ENCODE data around the gene FHOD3.
A peak's percentile ranks its signal among the peaks of the same experiment; 100 is the strongest.

The FHOD3 gene

DNA sequence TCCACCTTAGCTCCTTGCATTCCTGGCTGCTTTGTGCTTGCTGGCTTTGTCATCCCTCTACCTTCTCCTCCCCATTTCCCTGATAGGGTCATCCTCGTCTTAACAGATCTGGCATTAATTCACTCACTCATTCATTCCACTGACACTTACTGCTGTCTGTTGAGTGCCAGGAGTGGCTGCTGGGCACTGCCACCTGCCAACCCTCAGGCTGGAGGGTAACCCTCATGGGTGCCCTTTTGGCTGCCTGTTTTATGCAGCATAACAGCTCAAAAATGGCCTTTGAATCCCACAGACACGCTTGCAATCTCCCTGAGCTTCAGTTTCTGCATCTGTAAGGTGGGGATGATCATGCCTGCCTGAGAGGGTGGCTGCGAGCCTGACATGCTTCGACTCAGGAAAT lies 25.2 kb downstream of the FHOD3 start:
- DNase-seq (ENCODE audit: low read depth in 2 of 2) = no peak

DNA sequence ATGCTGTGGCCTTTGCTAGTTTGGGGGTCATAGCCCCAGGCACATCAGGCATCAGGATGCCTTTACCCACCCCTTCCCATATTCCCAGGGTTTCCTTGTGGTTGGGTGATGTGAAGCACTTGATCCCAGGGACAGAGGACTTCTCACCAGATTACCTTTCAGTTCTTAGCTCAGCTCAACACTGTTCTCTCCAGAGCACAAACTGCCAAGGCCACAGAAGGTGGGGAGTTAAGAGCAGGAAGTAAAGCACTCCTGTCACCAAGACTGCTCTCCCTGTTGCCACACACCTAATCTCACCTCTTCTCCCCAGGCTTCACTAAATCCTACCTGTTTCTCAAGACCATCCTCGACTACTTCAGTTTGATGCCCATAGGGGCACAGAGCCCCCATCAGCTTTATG lies 25.9 kb downstream of the FHOD3 start:
- no peak for DNase-seq (ENCODE audit: low read depth in 2 of 2)

DNA sequence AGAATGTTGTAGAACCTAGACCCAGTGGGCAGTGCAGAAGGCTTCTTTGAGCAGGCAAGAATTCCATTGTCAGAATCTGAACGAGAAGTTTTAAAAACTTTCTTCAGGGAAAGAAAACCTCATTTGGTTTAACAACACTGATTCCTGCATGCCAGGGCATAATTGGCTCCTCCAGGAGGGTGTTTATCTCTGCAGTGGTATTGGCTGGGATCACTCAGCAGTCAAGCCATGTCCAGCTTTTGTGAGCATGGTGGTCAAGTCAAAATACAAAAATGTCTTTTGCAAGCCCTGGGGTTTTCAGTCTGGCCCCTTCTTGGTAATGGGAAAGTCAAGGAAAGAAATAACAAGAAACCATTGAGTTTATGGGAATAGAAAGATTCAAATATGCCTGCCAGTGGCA lies 28.3 kb downstream of the FHOD3 start:
- DNase-seq (ENCODE audit: low read depth in 2 of 2) = no peak

DNA sequence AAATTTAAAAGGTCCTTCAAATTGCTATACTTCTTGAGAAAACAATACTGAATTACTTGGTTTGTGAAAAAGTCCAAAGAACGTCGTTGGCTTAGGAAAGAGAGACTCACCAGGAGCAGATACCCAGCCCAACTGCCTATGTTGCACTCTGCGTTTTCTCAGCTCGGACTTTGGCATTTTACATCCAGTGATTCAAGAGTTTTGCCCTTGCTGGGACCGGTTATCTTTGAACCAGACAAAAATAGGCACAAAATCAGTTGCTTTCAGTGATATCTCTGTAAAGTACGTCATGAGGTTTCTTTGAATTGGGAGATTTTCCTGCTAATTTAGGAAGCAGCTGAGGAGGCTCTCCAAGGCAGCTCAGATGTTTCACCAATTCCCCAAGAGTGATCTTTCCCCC lies 29.3 kb downstream of the FHOD3 start:
- DNase-seq (ENCODE audit: low read depth in 2 of 2) = no peak

DNA sequence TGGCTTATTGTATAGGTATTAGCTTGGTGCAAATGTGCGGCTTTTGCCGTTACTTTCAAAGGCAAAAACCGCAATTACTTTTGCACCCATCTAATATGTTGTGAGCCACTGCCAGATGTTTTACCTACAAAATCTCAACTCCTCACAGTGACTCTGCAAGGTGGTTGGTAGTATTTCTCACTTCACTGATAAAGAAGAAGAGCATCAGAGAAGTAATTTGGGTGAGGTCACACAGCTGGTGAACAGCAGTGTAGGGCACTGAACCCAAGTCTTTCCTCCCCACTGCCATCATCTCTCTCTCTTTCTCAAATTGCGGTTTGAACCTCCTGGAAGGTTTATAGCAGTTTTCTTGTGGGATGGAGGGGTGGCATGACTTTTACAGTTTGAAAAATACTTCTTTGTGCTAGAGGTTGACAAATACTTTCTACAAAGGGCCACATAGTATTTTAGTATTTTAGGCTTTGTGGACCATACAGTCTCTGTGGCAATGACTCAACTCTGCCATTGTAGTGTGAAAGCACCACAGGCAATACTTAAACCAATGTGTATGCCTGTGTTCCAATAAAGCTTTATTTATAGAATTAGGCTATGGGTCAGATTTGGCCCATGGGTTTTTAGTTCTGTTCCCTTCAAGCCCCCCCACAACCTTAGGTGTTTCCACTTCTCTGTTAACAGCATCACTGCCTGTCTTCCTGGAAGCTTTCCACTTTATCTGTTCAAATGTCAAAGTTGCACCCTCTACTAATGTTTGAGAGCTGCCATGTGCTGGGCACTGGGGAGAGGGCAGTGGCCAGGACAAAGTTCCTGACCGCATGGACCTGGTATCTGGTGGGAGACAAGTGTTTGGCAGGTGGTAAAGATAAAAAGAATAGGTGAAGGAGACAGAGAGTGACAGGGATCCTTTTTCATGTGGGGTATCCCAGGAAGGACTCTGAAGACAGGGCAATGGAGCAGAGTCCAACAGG lies 30.1 kb downstream of the FHOD3 start:
- no peak for DNase-seq (ENCODE audit: low read depth in 2 of 2)

DNA sequence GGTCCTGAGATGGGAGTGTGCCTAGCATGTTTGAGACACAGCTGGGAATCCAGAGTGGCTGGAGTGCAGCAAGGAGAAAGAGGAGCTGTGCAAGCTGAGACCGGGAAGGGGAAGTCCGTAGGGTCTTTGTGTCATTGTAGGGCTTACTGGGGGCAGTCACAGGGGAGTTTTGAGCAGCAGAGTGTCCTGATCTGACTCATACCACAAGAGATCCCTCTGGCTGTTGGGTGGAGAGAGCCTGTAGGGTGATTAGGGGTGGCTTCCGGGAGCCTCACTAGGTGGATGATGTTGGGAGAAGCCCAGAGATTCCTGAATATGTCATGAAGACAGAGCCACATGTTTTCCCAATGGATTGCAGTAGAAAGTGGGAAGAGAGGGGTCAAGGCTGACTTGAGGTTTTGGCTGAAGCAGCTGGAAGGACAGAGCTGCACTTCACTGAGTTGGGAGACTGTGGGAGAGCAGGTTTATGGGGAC lies 30.9 kb downstream of the FHOD3 start:
- DNase-seq (ENCODE audit: low read depth in 2 of 2) = no peak

DNA sequence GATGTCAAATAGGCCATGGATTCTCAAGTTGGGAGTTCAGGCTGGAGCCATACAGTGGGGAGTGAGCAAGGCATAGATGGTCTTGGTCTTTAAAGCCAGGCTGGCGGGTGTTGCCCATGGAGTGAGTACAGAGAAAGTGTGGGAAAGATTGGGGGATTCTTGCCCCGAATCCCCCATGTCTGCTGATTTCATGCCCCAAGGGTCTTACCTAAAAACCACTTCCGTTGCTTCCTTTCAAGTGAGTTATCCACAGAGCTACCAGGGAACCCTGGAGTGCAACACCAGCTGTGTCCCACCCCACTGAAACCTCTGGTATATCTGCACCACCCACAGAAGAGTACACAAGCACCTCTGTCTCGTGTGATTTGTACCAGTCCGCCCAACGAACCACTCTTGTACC lies 31.4 kb downstream of the FHOD3 start:
- DNase-seq (ENCODE audit: low read depth in 2 of 2) = no peak

DNA sequence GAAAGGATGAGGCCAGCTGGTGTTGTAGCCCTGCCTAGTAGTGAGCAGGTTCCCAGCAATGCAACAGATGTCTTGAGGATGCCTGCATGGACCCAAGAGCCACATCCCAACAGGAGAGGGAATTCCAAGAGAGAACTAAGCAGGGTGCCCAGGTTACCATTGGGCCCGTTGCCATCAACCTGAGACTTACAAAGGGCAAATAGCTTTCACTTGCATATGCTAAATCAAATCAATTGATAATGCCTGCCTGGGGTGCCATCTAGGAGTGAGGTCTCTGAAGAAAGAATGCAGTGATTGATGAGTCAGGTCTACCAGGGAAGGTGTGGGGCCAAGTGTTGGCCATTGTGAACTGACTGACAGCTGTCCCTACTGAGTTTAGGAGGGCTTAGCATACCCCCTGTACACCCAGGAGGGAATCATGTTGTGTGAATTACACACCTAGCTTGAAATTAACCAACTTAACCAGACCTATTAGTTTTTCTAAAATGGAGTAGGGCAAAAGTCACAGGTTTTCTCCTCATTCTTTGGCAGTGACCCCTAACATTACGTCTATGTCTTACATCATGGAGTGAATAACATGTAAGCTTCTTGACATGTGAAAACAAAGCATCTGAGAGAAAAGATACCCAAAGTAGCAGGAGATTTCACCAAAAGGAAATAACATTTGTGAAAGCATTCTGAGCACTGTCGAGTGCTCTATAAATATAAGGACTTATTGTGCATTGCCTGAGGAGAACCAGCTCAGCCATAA lies 32.3 kb downstream of the FHOD3 start:
- DNase-seq (ENCODE audit: low read depth in 2 of 2) = no peak

DNA sequence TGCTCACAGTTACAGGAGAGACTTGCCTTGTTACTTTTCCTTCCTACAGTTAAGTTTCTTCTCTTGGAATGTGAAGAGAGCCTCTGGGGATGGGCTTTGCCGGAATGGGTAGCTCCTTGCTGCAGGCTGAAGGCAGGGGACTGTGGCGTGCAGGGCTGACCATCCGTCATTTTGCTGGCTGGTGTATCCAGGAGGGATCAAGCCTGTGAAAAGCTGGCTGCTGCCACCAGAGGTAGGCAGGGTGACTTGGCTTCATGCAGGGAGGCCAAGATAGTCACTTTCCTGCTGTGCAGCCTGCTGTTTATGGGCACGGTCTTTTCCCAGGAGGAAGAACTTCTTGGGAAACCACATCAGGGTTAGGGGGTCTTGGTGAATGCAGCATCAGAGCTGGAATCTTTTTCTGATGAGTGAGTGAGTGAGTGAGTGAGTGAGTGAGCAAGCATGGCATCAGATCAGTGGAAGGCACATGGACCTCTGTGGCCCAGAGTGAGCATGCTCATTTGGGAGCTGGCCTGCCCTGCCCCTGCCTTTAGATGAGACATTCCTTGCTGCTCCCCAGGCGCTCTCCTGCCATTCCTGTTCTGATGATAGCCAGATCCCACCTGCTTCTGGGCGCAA lies 33.0 kb downstream of the FHOD3 start:
- no peak for DNase-seq (ENCODE audit: low read depth in 2 of 2)

DNA sequence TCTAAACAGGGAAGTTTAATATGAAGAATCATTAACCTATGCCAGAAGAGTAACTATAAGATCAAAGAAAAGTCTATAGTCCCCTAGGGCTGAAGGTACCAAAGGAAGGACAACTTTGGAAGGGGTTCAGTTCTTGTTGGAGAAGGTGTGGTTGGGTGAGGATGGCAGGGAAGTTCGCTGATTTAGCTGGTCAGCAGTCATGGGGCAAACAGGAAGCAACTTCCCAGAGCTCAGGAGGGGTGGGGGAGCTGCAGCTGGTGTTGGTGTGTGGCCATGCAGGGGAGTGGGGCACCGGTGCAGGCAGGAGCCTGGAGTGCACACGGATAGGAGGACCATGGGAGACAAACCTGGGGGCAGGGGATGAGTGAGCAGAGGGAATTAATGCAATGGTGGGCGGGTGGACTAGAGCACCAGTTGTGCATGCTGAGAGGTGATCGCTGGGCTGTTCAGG lies 34.0 kb downstream of the FHOD3 start:
- no peak for DNase-seq (ENCODE audit: low read depth in 2 of 2)

DNA sequence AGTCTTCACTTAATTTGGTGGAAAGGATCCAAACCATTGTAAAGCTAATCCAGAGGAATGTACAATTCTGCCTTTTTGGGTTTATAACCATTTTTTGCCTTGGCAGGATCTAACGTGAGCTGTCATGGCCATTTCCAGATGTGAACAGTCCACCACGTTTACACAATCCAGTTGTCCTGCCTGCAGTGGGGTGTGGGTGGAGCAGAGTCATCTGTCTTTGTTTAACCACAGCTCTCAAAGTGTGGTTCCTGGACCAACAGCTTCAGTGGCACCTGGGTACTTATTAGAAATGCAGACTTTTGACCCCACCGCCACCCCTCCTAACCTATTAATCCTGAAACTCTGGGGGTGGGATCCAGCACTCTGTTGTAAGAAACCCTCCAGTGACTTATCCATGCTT lies 35.9 kb downstream of the FHOD3 start:
- peak; percentile 67 for DNase-seq (ENCODE audit: low read depth in 2 of 2)

DNA sequence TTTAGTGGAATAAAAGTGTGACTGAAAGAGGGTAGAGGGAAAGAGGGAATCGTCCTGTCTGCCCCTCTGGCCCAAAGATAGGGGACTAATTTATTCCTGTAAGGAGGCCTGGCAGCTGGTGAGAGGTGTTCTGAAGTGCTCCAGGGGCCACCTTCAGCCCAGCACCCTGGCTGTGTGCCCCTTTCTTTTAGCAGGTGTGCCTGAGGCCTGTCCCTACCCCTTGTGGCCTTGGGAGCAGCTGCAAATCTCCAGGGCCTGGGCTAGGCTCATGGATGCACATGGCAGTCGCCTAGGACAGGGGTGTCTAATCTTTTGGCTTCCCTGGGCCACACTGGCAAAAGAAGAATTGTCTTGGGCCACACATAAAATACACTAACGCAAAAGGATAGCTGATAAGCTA lies 37.3 kb downstream of the FHOD3 start:
- DNase-seq (ENCODE audit: low read depth in 2 of 2) = no peak

DNA sequence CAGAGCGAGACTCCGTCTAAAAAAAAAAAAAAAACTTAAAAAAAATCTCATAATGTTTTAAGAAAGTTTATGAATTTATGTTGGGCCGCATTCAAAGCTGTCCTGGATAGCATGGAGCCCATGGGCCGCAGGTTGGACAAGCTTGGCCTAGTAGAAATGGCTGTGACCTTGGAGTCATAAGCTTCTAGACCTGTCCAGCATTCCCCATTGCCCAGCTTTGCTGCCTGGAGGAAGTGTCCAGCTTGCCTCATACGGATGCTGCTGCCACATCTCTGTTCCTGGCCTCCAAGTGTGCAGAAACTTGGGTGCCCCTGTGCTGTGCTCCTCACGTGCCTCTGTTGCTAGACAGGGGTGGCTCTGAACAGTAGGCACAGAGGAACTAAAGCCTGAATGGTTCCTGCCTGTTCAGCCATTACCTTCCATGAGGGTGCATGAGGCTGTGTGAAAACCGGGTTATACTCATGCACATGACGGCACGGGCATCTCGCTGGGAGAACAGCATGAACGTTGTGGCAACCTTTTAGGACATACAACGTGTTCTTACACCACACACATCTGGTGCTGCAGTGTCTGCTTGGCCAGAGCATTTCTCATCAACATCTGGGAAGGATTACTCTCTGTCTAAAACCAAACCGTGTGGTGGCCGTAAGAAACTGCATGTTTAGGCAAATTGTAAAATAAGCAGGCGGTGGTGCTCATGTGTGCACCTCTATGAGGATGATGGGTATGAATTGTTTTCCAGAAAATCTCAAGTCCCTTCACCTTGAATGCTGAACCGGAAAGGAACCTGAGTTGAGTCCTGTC lies 38.2 kb downstream of the FHOD3 start:
- peak; percentile 45 to 51 for DNase-seq (ENCODE audit: low read depth in 2 of 2)

DNA sequence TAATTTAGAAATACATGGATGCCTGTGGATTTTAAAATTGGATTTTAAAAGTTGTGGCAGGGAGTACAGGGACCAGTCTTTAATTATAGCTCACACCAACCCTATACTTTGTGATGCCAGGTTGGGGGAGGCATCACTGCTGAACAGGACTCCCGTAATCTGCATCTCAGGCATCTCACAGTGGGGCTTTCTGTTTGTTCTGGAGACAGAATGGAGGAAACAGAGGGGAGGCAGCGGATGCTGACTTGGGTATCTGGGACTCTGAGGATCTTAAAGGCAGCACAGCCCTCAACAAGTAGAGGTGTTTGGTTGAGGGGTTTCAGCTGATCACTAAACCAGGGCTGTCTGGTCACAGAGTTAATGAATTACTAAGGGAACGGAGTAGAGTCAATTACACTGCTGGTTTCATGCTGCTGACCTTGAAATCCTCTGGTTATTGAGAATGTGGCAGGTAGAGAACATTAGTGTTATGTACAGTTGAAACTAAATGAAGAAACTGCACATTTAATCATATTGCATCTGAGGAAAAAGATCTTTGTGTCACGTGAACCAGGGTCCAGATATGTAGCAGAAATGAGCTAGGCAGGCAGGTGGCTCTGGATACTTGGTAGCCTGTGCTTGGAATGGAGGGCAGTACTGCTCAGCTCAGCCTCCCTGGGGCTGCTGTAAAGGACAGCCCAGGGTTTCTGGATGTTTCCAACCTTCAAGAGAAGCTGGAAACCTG lies 40.3 kb downstream of the FHOD3 start:
- DNase-seq (ENCODE audit: low read depth in 2 of 2) = no peak

DNA sequence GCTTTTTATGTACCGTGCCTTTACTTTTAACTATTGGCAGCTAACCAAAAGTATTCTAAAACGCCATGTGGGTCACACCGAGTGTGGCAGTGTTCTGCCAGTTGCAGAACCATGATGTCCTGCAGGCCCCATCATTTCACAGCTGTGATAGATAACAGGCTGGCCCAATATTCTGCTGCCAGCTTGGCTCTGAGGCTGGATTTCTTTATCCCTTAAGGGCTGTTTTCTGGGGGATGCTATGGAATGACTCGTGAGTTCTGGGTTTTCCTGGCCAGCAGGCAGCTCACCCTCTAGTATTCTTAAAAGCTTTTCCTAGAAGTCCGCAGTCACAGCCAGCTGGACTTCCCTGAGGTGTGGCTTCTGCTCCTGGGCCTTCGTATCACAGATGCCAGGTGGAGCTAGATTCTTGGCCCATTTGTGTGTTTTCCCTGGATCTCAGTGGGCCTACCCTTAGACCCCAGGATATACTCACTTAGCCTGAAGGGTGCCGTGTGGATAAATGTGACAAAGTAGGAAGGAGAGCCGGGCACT lies 41.0 kb downstream of the FHOD3 start:
- DNase-seq (ENCODE audit: low read depth in 2 of 2) = no peak

DNA sequence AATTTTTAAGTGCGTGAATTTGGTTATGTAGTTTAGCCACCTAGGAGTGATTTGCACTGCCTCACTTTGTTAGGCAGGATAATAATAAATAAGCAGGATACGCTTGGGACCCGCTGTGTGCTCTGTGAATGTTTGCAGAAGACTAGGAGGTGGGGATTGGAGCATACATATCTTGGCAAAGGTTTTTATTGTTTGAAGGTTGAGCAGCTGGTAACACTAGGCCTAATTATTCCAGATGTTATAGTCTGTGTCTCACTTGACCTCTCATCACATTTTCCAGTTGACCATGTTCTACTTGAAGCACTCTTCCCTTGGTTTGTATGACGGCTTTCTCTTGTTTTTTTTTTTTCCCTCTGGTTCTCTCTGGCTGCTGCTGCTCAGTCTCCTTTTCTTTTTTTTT lies 42.7 kb downstream of the FHOD3 start:
- DNase-seq (ENCODE audit: low read depth in 2 of 2) = no peak

DNA sequence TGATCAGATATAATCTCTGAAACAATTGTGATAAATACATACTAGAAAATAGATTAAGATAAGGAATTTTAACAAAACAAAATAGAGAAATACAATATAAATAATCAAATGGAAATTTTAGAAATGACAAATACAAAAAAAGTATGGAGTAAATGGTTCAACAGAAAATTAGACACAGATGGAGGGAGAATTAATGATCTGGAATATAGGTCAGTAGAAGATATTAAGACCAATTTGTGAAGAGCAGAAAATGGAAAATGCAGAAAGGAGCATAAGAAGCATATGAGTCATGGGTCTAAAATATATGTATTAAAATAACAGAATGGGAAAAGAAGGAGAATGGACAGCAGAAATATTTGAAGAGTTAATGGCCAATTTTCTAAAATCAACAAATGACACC lies 44.4 kb downstream of the FHOD3 start:
- no peak for DNase-seq (ENCODE audit: low read depth in 2 of 2)

DNA sequence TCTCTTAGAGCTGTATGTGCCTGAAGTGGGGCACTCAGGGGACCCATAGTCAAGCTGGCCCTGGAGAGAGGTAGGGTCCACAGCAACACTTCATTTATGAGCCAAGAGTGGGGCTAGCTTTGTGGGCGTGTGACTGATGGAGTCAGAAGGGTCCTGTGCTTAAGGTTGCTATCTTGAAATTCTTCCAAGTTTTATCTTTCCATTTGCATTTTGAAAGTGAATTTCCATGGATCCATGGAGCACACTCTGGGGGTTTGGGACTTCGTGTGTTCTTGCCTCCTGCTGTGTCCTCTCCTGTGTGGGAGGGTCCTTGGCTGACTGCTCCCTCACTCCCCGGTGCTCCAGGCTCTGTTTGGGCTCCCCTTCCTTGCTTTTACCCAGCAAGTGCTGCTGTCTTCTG lies 50.8 kb downstream of the FHOD3 start:
- DNase-seq (ENCODE audit: low read depth in 2 of 2) = no peak

DNA sequence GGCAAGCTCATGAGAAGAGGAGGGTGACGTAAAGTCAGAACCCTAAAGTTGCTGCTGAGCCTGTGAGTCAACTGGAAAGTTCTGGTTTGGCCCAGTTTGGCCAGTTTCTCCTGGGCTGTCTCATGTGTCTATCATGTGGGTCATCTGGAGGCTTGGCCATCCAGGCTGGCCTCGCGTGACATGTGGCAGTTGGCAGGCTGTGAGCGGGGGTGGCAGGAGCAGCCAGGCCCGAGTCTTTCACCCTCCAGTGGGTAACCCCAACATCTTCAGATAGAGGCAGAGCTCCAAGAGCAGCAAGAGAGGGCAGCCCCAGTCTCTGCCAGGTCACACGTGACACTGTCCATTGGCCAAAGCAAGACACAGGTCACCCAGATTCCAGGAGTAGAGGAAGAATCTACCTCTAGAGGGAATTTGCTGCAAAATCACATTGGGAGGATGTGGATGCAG lies 51.5 kb downstream of the FHOD3 start:
- no peak for DNase-seq (ENCODE audit: low read depth in 2 of 2)

DNA sequence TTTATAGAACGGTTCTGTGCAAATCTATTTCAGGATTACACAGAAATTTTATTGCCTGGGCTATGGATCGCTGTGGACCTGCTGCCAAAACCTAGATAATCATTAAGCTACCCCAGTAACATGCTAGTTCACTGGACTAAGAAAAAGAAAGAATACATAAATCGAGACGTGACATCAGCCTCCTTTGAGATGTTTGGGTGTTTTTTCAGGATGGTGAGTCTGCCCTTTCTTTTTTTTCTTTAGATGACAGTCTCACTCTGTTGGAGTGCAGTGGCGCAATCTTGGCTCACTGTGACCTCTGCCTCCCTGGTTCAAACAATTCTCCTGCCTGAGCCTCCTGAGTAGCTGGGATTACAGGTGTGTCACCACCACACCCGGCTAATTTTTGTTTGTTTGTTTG lies 52.0 kb downstream of the FHOD3 start:
- DNase-seq (ENCODE audit: low read depth in 2 of 2) = no peak

DNA sequence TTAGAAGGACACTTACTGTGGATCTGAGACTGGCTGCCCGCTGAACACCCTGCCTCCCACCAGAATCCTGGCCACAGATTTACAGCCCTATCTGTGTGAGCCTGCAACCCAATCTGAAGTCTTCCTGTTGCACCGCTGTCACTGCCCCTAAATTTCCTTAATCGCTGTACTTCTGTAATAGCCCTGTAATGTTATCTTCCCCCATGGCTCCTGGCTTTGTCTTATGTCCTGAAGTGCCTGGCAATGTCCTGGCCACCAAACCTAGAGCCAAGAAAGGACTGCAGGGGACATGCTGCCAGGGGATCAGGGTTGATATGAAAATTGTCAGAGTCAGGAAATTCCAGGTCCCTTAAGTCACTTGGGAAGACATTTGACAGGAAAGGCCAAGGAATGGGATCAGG lies 52.7 kb downstream of the FHOD3 start:
- DNase-seq (ENCODE audit: low read depth in 2 of 2) = no peak
